SK-N-SH treated with all-trans-retinoic acid at 6 μM for 48 hours (cell line): ENCODE measurements around the gene CBLN3.

Experiments used
- ATAC-seq: fragments of 200-7000 bp; cut with Tn5 transposase; 3 replicates; pipeline ENCODE4 v1.9.1; 2020; ENCODE audit warnings: mild to moderate bottlenecking, moderate library complexity
- ARNTL ChIP-seq: fragments of 450-650 bp; formaldehyde crosslinking; IDR thresholded peaks from 2 replicates; pipeline ENCODE4 v1.5.0; 2020; ENCODE audit warnings: low read depth, mild to moderate bottlenecking, moderate library complexity, borderline replicate concordance
- BACH2 ChIP-seq: fragments of 250-450 bp; sonication (Bioruptor Pico); IDR thresholded peaks from 2 replicates; pipeline ENCODE4 v1.9.0; 2021; ENCODE audit warnings: mild to moderate bottlenecking, borderline replicate concordance
- CSDC2 ChIP-seq: fragments of 250-450 bp; sonication (Bioruptor Pico); IDR thresholded peaks from 2 replicates; pipeline ENCODE4 v1.5.0; 2020; ENCODE audit warnings: mild to moderate bottlenecking, moderate library complexity
- ESRRG ChIP-seq: fragments of 250-450 bp; sonication (Bioruptor Pico); IDR thresholded peaks from 2 replicates; pipeline ENCODE4 v1.6.1; 2021; ENCODE audit warnings: mild to moderate bottlenecking
- GLIS3 ChIP-seq: fragments of 250-450 bp; sonication (Bioruptor Pico); IDR thresholded peaks from 2 replicates; pipeline ENCODE4 v1.5.0; 2020; ENCODE audit warnings: mild to moderate bottlenecking, moderate library complexity
- ISL1 ChIP-seq: fragments of 250-450 bp; sonication (Bioruptor Pico); IDR thresholded peaks from 2 replicates; pipeline ENCODE4 v2.1.2; 2022; ENCODE audit warnings: mild to moderate bottlenecking, moderate library complexity
- RARB ChIP-seq: fragments of 250-450 bp; sonication (Bioruptor Pico); IDR thresholded peaks from 2 replicates; pipeline ENCODE4 v1.8.0; 2021; ENCODE audit warnings: mild to moderate bottlenecking, moderate library complexity
- SNAI2 ChIP-seq: fragments of 250-450 bp; sonication (Bioruptor Pico); IDR thresholded peaks from 2 replicates; pipeline ENCODE4 v1.5.0; 2020; ENCODE audit warnings: mild to moderate bottlenecking, moderate library complexity
- TCF4 ChIP-seq: fragments of 250-450 bp; sonication (Bioruptor Pico); IDR thresholded peaks from 2 replicates; pipeline ENCODE4 v1.8.0; 2021; ENCODE audit warnings: mild to moderate bottlenecking, moderate library complexity, borderline replicate concordance
- TOX ChIP-seq: fragments of 250-450 bp; sonication (Bioruptor Pico); IDR thresholded peaks from 2 replicates; pipeline ENCODE4 v1.8.0; 2021; ENCODE audit warnings: mild to moderate bottlenecking, moderate library complexity, borderline replicate concordance
- ZC3H10 ChIP-seq: fragments of 250-450 bp; sonication (Bioruptor Pico); IDR thresholded peaks from 2 replicates; pipeline ENCODE4 v1.5.1; 2021; ENCODE audit warnings: mild to moderate bottlenecking, moderate library complexity
- ZFP3 ChIP-seq: fragments of 250-450 bp; sonication (Bioruptor Pico); IDR thresholded peaks from 2 replicates; pipeline ENCODE4 v1.5.0; 2020; ENCODE audit warnings: mild to moderate bottlenecking, moderate library complexity
- ZFP30 ChIP-seq: fragments of 450-650 bp; formaldehyde crosslinking; IDR thresholded peaks from 2 replicates; pipeline ENCODE4 v1.5.0; 2022; ENCODE audit warnings: mild to moderate bottlenecking, moderate library complexity
- ZNF565 ChIP-seq: fragments of 450-650 bp; formaldehyde crosslinking; conservative IDR thresholded peaks from 2 replicates; pipeline ENCODE4 v1.5.0; 2020; ENCODE audit warnings: low read depth, mild to moderate bottlenecking, moderate library complexity
- ZNF70 ChIP-seq: fragments of 450-650 bp; formaldehyde crosslinking; IDR thresholded peaks from 2 replicates; pipeline ENCODE4 v1.5.0; 2020; ENCODE audit warnings: mild to moderate bottlenecking, moderate library complexity
- ZNF8 ChIP-seq: fragments of 450-650 bp; formaldehyde crosslinking; IDR thresholded peaks from 2 replicates; pipeline ENCODE4 v1.5.0; 2020; ENCODE audit warnings: mild to moderate bottlenecking, moderate library complexity
- TF ChIP-seq, protein P1 (sequence below): fragments of 250-450 bp; sonication (Bioruptor Pico); IDR thresholded peaks from 2 replicates; pipeline ENCODE4 v1.5.1; 2021; ENCODE audit warnings: mild to moderate bottlenecking, moderate library complexity
- TF ChIP-seq, protein P2 (sequence below): fragments of 250-450 bp; sonication (Bioruptor Pico); IDR thresholded peaks from 2 replicates; pipeline ENCODE4 v1.8.0; 2021; ENCODE audit warnings: low read depth, mild to moderate bottlenecking, moderate library complexity, borderline replicate concordance
- TF ChIP-seq, protein P3 (sequence below): fragments of 250-450 bp; sonication (Bioruptor Pico); IDR thresholded peaks from 2 replicates; pipeline ENCODE4 v1.8.0; 2020; ENCODE audit warnings: mild to moderate bottlenecking, moderate library complexity, borderline replicate concordance
- TF ChIP-seq, protein P4 (sequence below): fragments of 250-450 bp; sonication (Bioruptor Pico); IDR thresholded peaks from 2 replicates; pipeline ENCODE4 v1.5.1; 2020; ENCODE audit warnings: low read depth, mild to moderate bottlenecking, moderate library complexity

Gene CBLN3

DNA sequence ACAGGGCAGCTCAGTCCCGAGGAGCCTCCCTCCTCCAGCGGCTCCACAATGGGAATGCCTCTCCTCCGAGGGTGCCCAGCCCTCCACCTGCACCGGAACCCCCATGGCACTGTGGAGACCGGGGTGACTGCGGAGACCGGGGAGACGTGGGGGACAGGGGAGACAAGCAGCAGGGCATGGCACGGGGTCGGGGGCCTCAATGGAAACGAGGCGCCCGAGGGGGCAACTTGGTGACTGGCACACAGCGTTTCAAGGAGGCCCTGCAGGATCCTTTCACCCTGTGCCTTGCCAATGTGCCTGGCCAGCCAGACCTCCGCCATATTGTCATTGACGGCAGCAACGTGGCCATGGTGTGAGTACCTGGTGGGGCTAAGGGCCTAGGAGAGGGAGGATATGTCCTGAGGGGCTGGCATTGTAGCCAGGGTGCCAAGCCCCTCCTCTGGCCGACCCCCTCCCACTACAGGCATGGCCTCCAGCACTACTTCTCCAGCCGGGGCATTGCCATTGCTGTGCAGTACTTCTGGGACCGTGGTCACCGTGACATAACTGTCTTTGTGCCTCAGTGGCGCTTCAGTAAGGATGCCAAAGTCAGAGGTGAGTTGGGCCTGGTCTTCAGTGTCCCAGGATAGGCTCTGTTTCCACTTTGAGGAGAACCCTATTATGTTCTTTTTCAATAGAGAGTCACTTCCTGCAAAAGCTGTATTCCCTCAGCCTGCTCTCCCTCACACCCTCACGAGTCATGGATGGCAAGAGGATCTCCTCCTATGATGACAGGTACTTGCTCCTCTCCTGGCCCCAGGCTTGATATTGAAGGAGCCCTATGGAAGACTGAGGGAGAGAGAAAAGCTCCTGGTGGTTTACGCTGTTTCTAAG is 3.0 kb upstream of the CBLN3 start:
- ATAC-seq: no peak
- TF ChIP-seq, protein P1, sequence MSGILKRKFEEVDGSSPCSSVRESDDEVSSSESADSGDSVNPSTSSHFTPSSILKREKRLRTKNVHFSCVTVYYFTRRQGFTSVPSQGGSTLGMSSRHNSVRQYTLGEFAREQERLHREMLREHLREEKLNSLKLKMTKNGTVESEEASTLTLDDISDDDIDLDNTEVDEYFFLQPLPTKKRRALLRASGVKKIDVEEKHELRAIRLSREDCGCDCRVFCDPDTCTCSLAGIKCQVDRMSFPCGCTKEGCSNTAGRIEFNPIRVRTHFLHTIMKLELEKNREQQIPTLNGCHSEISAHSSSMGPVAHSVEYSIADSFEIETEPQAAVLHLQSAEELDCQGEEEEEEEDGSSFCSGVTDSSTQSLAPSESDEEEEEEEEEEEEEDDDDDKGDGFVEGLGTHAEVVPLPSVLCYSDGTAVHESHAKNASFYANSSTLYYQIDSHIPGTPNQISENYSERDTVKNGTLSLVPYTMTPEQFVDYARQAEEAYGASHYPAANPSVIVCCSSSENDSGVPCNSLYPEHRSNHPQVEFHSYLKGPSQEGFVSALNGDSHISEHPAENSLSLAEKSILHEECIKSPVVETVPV (CRISPR knock-in tag): no peak
- TF ChIP-seq ZNF70 (CRISPR knock-in tag) (no peak), ISL1 (CRISPR knock-in tag) (no peak), SNAI2 (CRISPR knock-in tag) (no peak), BACH2 (no peak), ARNTL (CRISPR knock-in tag) (no peak), TCF4 (CRISPR knock-in tag) (no peak), ZNF8 (no peak), CSDC2 (no peak), ESRRG (CRISPR knock-in tag) (no peak), TOX (no peak), ZC3H10 (no peak), ZNF565 (no peak), ZFP3 (CRISPR knock-in tag) (no peak), RARB (CRISPR knock-in tag) (no peak), ZFP30 (CRISPR knock-in tag) (no peak)
- TF ChIP-seq, protein P2, sequence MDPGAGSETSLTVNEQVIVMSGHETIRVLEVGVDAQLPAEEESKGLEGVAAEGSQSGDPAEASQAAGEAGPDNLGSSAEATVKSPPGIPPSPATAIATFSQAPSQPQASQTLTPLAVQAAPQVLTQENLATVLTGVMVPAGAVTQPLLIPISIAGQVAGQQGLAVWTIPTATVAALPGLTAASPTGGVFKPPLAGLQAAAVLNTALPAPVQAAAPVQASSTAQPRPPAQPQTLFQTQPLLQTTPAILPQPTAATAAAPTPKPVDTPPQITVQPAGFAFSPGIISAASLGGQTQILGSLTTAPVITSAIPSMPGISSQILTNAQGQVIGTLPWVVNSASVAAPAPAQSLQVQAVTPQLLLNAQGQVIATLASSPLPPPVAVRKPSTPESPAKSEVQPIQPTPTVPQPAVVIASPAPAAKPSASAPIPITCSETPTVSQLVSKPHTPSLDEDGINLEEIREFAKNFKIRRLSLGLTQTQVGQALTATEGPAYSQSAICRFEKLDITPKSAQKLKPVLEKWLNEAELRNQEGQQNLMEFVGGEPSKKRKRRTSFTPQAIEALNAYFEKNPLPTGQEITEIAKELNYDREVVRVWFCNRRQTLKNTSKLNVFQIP (CRISPR knock-in tag): no peak
- TF ChIP-seq, protein P3, sequence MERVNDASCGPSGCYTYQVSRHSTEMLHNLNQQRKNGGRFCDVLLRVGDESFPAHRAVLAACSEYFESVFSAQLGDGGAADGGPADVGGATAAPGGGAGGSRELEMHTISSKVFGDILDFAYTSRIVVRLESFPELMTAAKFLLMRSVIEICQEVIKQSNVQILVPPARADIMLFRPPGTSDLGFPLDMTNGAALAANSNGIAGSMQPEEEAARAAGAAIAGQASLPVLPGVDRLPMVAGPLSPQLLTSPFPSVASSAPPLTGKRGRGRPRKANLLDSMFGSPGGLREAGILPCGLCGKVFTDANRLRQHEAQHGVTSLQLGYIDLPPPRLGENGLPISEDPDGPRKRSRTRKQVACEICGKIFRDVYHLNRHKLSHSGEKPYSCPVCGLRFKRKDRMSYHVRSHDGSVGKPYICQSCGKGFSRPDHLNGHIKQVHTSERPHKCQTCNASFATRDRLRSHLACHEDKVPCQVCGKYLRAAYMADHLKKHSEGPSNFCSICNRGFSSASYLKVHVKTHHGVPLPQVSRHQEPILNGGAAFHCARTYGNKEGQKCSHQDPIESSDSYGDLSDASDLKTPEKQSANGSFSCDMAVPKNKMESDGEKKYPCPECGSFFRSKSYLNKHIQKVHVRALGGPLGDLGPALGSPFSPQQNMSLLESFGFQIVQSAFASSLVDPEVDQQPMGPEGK: no peak

DNA sequence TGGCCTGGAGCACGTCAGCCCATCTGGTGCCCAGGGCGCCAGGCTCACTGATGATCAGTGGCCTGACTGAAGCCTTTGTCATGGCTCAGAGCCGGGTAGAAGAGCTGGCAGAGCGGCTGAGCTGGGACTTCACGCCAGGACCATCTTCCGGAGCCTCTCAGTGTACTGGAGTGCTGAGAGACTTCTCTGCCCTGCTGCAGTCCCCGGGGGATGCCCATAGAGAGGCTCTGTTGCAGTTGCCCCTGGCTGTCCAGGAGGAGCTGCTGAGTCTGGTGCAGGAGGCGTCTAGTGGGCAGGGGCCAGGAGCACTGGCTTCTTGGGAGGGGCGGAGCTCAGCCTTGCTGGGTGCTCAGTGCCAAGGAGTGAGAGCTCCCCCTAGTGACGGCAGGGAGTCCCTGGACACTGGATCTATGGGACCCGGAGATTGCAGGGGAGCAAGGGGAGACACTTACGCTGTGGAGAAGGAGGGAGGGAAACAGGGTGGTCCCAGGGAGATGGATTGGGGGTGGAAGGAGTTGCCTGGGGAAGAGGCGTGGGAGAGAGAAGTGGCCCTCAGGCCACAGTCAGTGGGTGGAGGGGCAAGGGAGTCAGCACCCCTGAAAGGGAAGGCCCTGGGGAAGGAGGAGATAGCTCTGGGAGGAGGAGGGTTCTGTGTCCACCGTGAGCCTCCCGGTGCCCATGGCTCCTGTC is 2.2 kb upstream of the CBLN3 start:
- ATAC-seq: peak; percentile 76
- no peak for TF ChIP-seq SNAI2 (CRISPR knock-in tag)
- no peak for TF ChIP-seq ZNF565
- TF ChIP-seq ZNF8: no peak
- no peak for TF ChIP-seq TCF4 (CRISPR knock-in tag)
- TF ChIP-seq ARNTL (CRISPR knock-in tag): no peak
- TF ChIP-seq ESRRG (CRISPR knock-in tag): no peak
- TF ChIP-seq GLIS3 (CRISPR knock-in tag): no peak
- TF ChIP-seq TOX: no peak
- TF ChIP-seq, protein P2 (CRISPR knock-in tag): no peak

DNA sequence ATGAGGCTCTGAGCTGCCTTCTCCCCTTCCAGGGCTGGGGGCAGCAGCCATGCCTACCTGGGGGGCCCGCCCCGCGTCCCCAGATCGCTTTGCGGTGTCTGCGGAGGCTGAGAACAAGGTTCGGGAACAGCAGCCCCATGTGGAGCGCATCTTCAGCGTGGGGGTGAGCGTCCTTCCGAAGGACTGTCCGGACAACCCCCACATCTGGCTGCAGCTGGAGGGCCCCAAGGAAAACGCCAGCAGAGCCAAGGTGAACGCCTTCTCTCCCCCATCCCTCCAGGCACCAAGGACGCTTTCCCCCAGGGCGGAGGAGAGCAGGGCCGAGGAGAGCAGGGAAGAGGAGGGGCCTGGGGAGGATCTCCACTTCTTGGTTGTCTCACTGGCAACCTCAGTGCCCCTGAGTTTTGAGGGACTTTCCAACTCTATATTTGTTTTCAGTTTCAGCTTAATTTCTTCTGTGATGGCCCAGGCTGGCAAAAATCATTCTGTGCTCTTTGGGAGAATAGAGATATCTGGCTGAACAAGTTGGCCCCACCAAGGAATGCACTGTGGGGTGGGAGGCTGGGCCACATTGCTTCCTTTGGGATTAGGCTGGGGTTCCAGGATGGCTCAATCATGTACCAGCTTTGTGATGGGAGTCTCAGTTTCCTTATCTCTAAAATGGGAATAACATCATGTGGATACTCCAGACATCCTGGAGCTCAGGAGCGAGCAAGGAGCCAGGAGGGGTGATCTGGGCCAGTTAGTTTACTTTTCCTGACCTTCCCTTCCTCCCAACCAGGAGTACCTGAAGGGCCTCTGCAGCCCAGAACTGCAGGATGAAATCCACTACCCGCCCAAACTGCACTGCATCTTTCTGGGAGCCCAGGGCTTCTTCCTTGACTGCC is 1.5 kb upstream of the CBLN3 start:
- peak; percentile 51 for ATAC-seq
- TF ChIP-seq ISL1 (CRISPR knock-in tag) (no peak), ZNF565 (no peak), RARB (CRISPR knock-in tag) (no peak), TCF4 (CRISPR knock-in tag) (no peak)
- TF ChIP-seq, protein P3: no peak
- TF ChIP-seq, protein P1 (CRISPR knock-in tag): no peak
- TF ChIP-seq, protein P4, sequence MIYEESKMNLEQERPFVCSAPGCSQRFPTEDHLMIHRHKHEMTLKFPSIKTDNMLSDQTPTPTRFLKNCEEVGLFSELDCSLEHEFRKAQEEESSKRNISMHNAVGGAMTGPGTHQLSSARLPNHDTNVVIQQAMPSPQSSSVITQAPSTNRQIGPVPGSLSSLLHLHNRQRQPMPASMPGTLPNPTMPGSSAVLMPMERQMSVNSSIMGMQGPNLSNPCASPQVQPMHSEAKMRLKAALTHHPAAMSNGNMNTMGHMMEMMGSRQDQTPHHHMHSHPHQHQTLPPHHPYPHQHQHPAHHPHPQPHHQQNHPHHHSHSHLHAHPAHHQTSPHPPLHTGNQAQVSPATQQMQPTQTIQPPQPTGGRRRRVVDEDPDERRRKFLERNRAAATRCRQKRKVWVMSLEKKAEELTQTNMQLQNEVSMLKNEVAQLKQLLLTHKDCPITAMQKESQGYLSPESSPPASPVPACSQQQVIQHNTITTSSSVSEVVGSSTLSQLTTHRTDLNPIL: no peak
